HepG2 (cell line): ENCODE measurements around the gene RARA. TPM values are rescaled to one million over a fixed set of nuclear protein-coding genes. Genes with fewer than 3 reads are reported as not detected.

Experiments
- CENPX ChIP-seq: sonication (generic); formaldehyde crosslinking; IDR thresholded peaks from 2 replicates; pipeline ENCODE4 v1.9.0; 2021; ENCODE audit warnings: mild to moderate bottlenecking, missing genetic modification reagents, moderate library complexity
- DPF2 ChIP-seq: sonication (generic); formaldehyde crosslinking; IDR thresholded peaks from 2 replicates; pipeline ENCODE4 v1.4.0; 2020; ENCODE audit warnings: mild to moderate bottlenecking, low read depth, missing genetic modification reagents, borderline replicate concordance
- GABPA ChIP-seq, 2 experiments: IDR thresholded peaks; 2 replicates each; pipeline ENCODE4 v1.6.1; 2011 to 2016; ENCODE audit warnings: low read depth in 2 of 2, low read length in 1 of 2, missing biosample characterization in 1 of 2, missing genetic modification characterization in 1 of 2
- GTF2F1 ChIP-seq: fragments of 150-350 bp; IDR thresholded peaks from 2 replicates; pipeline ENCODE4 v1.6.1; 2014; ENCODE audit warnings: low read length
- HMGXB3 ChIP-seq: sonication (generic); formaldehyde crosslinking; IDR thresholded peaks from 2 replicates; pipeline ENCODE4 v1.4.0; 2020; ENCODE audit warnings: missing genetic modification reagents, borderline replicate concordance
- ISX ChIP-seq: sonication (generic); formaldehyde crosslinking; conservative IDR thresholded peaks from 2 replicates; pipeline ENCODE4 v1.5.0; 2020; ENCODE audit warnings: missing genetic modification reagents
- MBD4 ChIP-seq: IDR thresholded peaks from 2 replicates; pipeline ENCODE4 v1.6.1; 2012; ENCODE audit warnings: low read length, inconsistent platforms, borderline replicate concordance
- NCOA5 ChIP-seq: sonication (generic); formaldehyde crosslinking; IDR thresholded peaks from 2 replicates; pipeline ENCODE4 v1.4.0; 2020; ENCODE audit warnings: missing genetic modification reagents
- SIN3B ChIP-seq: fragments of 150-350 bp; IDR thresholded peaks from 2 replicates; pipeline ENCODE4 v1.6.1; 2014; ENCODE audit warnings: low read length
- SOX6 ChIP-seq, 2 experiments: fragments of 450-650 bp in 1 of 2; sonication (generic) in 1 of 2; formaldehyde crosslinking in 1 of 2; IDR thresholded peaks; 2 replicates each; pipeline versions ENCODE4 v1.4.0 to v1.6.1; 2017 to 2020; ENCODE audit warnings: antibody characterized with exemption in 1 of 2, mild to moderate bottlenecking in 1 of 2, missing genetic modification reagents in 1 of 2
- SP140L ChIP-seq: sonication (generic); formaldehyde crosslinking; IDR thresholded peaks from 2 replicates; pipeline ENCODE4 v1.4.0; 2020; ENCODE audit warnings: missing genetic modification reagents, borderline replicate concordance
- TEAD2 ChIP-seq: sonication (generic); formaldehyde crosslinking; IDR thresholded peaks from 2 replicates; pipeline ENCODE4 v1.9.0; 2021; ENCODE audit warnings: missing genetic modification reagents
- ZFY ChIP-seq: sonication (generic); formaldehyde crosslinking; IDR thresholded peaks from 2 replicates; pipeline ENCODE4 v1.4.0; 2020; ENCODE audit warnings: missing genetic modification reagents
- ZGPAT ChIP-seq: IDR thresholded peaks from 2 replicates; pipeline ENCODE4 v1.6.1; 2016; ENCODE audit warnings: mild to moderate bottlenecking
- ZNF337 ChIP-seq: sonication (generic); formaldehyde crosslinking; IDR thresholded peaks from 2 replicates; pipeline ENCODE4 v1.5.1; 2020; ENCODE audit warnings: missing genetic modification reagents, low read depth, mild to moderate bottlenecking, borderline replicate concordance
- ZNF646 ChIP-seq: sonication (generic); formaldehyde crosslinking; IDR thresholded peaks from 2 replicates; pipeline ENCODE4 v1.9.0; 2021; ENCODE audit warnings: mild to moderate bottlenecking, missing genetic modification reagents
- ZNF674 ChIP-seq: sonication (generic); formaldehyde crosslinking; IDR thresholded peaks from 2 replicates; pipeline ENCODE4 v1.5.0; 2020; ENCODE audit warnings: low read depth, mild to moderate bottlenecking, missing genetic modification reagents
- polyA plus RNA-seq, 8 experiments: library from polyadenylated mRNA; depleted of rRNA in 3 of 8; stranded (reverse) in 7 of 8; unstranded in 1 of 8; fragments of >200 nt; fragmentation: Illumina TruSeq in 4 of 8; extraction: Trizol in 4 of 8; gene quantifications; 2 replicates each; pipeline versions ENCODE4 v1.2.1 to v1.2.3, GENCODE V29; 2011 to 2016; ENCODE audit warnings: low read depth in 4 of 8, missing spikeins in 1 of 8, mixed read lengths in 1 of 8; ENCODE audit not compliant: insufficient read depth in 1 of 8
- total RNA-seq, 5 experiments: library from RNA; depleted of rRNA; stranded (reverse); fragments of >200 nt; fragmentation: Illumina TruSeq; extraction: Trizol; gene quantifications; 2 replicates each; pipeline ENCODE4 v1.2.3, GENCODE V29; 2016; ENCODE audit warnings: low read depth in 1 of 5

The RARA gene
- total and polyA plus RNA-seq, 2 of the 13 experiments (the other 11 are each of a cell fraction or from before 2014, with no cell fraction given): 6.4 to 8.6 TPM

GRCh38 chr17:40341808-40342503, 33.0 kb downstream of the RARA start (continued):
- TF ChIP-seq HMGXB3 (CRISPR knock-in tag): no peak
- no peak for TF ChIP-seq NCOA5
- TF ChIP-seq MBD4: no peak
- no peak for TF ChIP-seq SIN3B
- TF ChIP-seq TEAD2 (CRISPR knock-in tag): no peak
- no peak for TF ChIP-seq CENPX (CRISPR knock-in tag)
- no peak for TF ChIP-seq ZNF646
- no peak for TF ChIP-seq ZNF337 (CRISPR knock-in tag)
- TF ChIP-seq ZNF674 (CRISPR knock-in tag): no peak
- no peak for TF ChIP-seq ZGPAT (CRISPR knock-in tag)
- no peak for TF ChIP-seq SOX6 (IDR thresholded peaks at IDR 0.05)
- TF ChIP-seq SOX6 (CRISPR knock-in tag; IDR thresholded peaks at IDR 0.05): no peak
- TF ChIP-seq GTF2F1: no peak
- peak; percentile 20; the same call in 1 of the 2 replicates for TF ChIP-seq GABPA (IDR thresholded peaks at IDR 0.05; ENCODE audit: low read depth, low read length)
- TF ChIP-seq GABPA (CRISPR knock-in tag; IDR thresholded peaks at IDR 0.05; ENCODE audit: low read depth): peak; percentile 71
- no peak for TF ChIP-seq DPF2 (CRISPR knock-in tag)
- no peak for TF ChIP-seq ZFY (CRISPR knock-in tag)
- TF ChIP-seq ISX (CRISPR knock-in tag): no peak
- TF ChIP-seq SP140L: no peak
